IMR-90 (cell line): ENCODE measurements around the gene ZNF362. TPM values are rescaled to one million over a fixed set of nuclear protein-coding genes. Genes with fewer than 3 reads are reported as not detected.

Experiments
- ATAC-seq: fragments of 200-7000 bp; cut with Tn5 transposase; 2 replicates; pipeline ENCODE4 v1.9.1; 2020; ENCODE audit warnings: low read depth, mild to moderate bottlenecking, moderate library complexity
- BruUV-seq: library from RNA; stranded (reverse); fragments of 400-500 nt; replicated peaks from 2 replicates; lab custom pipeline; 2021; lab: Mats Ljungman, UMichigan
- CTCF ChIA-PET: fragments of 300-600 bp; formaldehyde crosslinking; extraction: SDS; loops from one replicate; lab custom pipeline; 2021; ENCODE audit warnings: antibody characterized with exemption; lab: Yijun Ruan, JAX
- POLR2A ChIA-PET: fragments of 300-600 bp; sonication (Branson Sonifier 250); formaldehyde crosslinking; loops from one replicate; lab custom pipeline; 2022; ENCODE audit warnings: antibody characterized with exemption; ENCODE audit not compliant: unreplicated experiment; lab: Charles Lee
- DNase-seq: peaks from one replicate; pipeline ENCODE4 v3.0.0; 2013
- H2AFZ ChIP-seq: replicated peaks from 2 replicates; pipeline ENCODE3; 2013; ENCODE audit warnings: low read length, mild to moderate bottlenecking; ENCODE audit not compliant: poor library complexity
- H2AK5ac ChIP-seq: 2 replicates; pipeline ENCODE4 v1.6.1; 2013; ENCODE audit warnings: low read depth, low read length, inconsistent platforms
- H2AK9ac ChIP-seq: replicated peaks from 2 replicates; pipeline ENCODE3; 2013; ENCODE audit warnings: mild to moderate bottlenecking, low read depth, low read length, moderate library complexity; ENCODE audit not compliant: poor library complexity
- H2BK120ac ChIP-seq: 2 replicates; pipeline ENCODE4 v1.6.1; 2013; ENCODE audit warnings: low read depth, low read length, inconsistent platforms
- H2BK15ac ChIP-seq: 3 replicates; pipeline ENCODE4 v1.6.1; 2013; ENCODE audit warnings: low read depth, low read length, inconsistent platforms
- H2BK20ac ChIP-seq: 2 replicates; pipeline ENCODE4 v1.6.1; 2013; ENCODE audit warnings: low read depth, mild to moderate bottlenecking, inconsistent platforms, low read length, moderate library complexity
- H2BK5ac ChIP-seq: 2 replicates; pipeline ENCODE4 v1.6.1; 2013; ENCODE audit warnings: mild to moderate bottlenecking, low read depth, low read length, inconsistent platforms; ENCODE audit not compliant: poor library complexity, severe bottlenecking
- H3K14ac ChIP-seq: replicated peaks from 2 replicates; pipeline ENCODE4 v1.6.1; 2013; ENCODE audit warnings: low read depth, low read length, inconsistent platforms
- H3K18ac ChIP-seq: 2 replicates; pipeline ENCODE4 v1.6.1; 2013; ENCODE audit warnings: low read depth, low read length, control low read depth
- H3K23ac ChIP-seq: 2 replicates; pipeline ENCODE4 v1.6.1; 2013; ENCODE audit warnings: low read depth, low read length, inconsistent platforms
- H3K27ac ChIP-seq: 2 replicates; pipeline ENCODE4 v1.5.1; 2013; ENCODE audit warnings: mild to moderate bottlenecking, control low read depth, low read length; ENCODE audit not compliant: insufficient read depth
- H3K27me3 ChIP-seq: 2 replicates; pipeline ENCODE4 v1.6.1; 2013; ENCODE audit warnings: low read length; ENCODE audit not compliant: control insufficient read depth, insufficient read depth
- H3K36me3 ChIP-seq: 2 replicates; pipeline ENCODE4 v1.6.1; 2013; ENCODE audit warnings: low read length, mixed read lengths; ENCODE audit not compliant: control insufficient read depth, insufficient read depth
- H3K4ac ChIP-seq: 2 replicates; pipeline ENCODE4 v1.6.1; 2013; ENCODE audit warnings: low read depth, low read length, inconsistent platforms
- H3K4me1 ChIP-seq: 2 replicates; pipeline ENCODE4 v1.6.1; 2013; ENCODE audit warnings: low read length, mixed read lengths; ENCODE audit not compliant: control insufficient read depth, insufficient read depth
- H3K4me2 ChIP-seq: 2 replicates; pipeline ENCODE4 v1.6.1; 2013; ENCODE audit warnings: low read depth, mild to moderate bottlenecking, control low read depth, low read length, moderate library complexity
- H3K4me3 ChIP-seq: 2 replicates; pipeline ENCODE4 v1.5.1; 2013; ENCODE audit warnings: low read depth, mild to moderate bottlenecking, control low read depth, low read length, moderate library complexity; ENCODE audit not compliant: insufficient read depth
- H3K56ac ChIP-seq: 2 replicates; pipeline ENCODE4 v1.6.1; 2013; ENCODE audit warnings: low read length, inconsistent platforms; ENCODE audit not compliant: insufficient read depth; ENCODE audit errors: extremely low read depth
- H3K79me1 ChIP-seq, 2 experiments: 2 replicates each; pipeline ENCODE4 v1.6.1; 2013; ENCODE audit warnings: low read length in 2 of 2, inconsistent platforms in 1 of 2, low read depth in 1 of 2
- H3K9ac ChIP-seq: 2 replicates; pipeline ENCODE4 v1.6.1; 2013; ENCODE audit warnings: low read depth, low read length, control low read depth
- H3K9me1 ChIP-seq: 2 replicates; pipeline ENCODE4 v1.6.1; 2013; ENCODE audit warnings: low read length, inconsistent platforms; ENCODE audit not compliant: insufficient read depth
- H3K9me3 ChIP-seq: 2 replicates; pipeline ENCODE4 v1.6.1; 2013; ENCODE audit warnings: low read length; ENCODE audit not compliant: control insufficient read depth, insufficient read depth
- H4K20me1 ChIP-seq: 2 replicates; pipeline ENCODE4 v1.6.1; 2013; ENCODE audit warnings: low read length, inconsistent platforms; ENCODE audit not compliant: insufficient read depth
- H4K5ac ChIP-seq: 2 replicates; pipeline ENCODE4 v1.6.1; 2013; ENCODE audit warnings: mild to moderate bottlenecking, low read depth, low read length, control low read depth
- H4K8ac ChIP-seq, 2 experiments: 2 replicates each; pipeline ENCODE4 v1.6.1; 2013; ENCODE audit warnings: low read depth in 2 of 2, low read length in 2 of 2, control low read depth in 1 of 2, inconsistent platforms in 1 of 2
- H4K91ac ChIP-seq: 2 replicates; pipeline ENCODE4 v1.6.1; 2013; ENCODE audit warnings: low read depth, low read length, inconsistent platforms; ENCODE audit not compliant: insufficient read depth
- BHLHE40 ChIP-seq: fragments of 150-350 bp; IDR thresholded peaks from 2 replicates; pipeline ENCODE4 v1.6.1; 2016; ENCODE audit warnings: mild to moderate bottlenecking, low read depth, low read length
- CEBPB ChIP-seq: IDR thresholded peaks from 2 replicates; pipeline ENCODE4 v1.6.1; 2012; ENCODE audit warnings: low read depth, low read length, improper control_type of control experiment
- CTCF ChIP-seq: conservative IDR thresholded peaks from 2 replicates; pipeline ENCODE4 v1.5.1; 2012; ENCODE audit warnings: mild to moderate bottlenecking, low read depth, low read length, improper control_type of control experiment
- ELK1 ChIP-seq: fragments of 150-350 bp; IDR thresholded peaks from 2 replicates; pipeline ENCODE4 v1.6.1; 2016; ENCODE audit warnings: low read depth, mild to moderate bottlenecking, low read length, moderate library complexity, borderline replicate concordance
- FOS ChIP-seq: fragments of 150-350 bp; IDR thresholded peaks from 2 replicates; pipeline ENCODE4 v1.6.1; 2016; ENCODE audit warnings: low read depth, low read length
- MAFK ChIP-seq: IDR thresholded peaks from 2 replicates; pipeline ENCODE4 v1.6.1; 2012; ENCODE audit warnings: low read depth, low read length, improper control_type of control experiment
- MAZ ChIP-seq: IDR thresholded peaks from 2 replicates; pipeline ENCODE4 v1.6.1; 2012; ENCODE audit warnings: low read depth, mild to moderate bottlenecking, low read length, improper control_type of control experiment, moderate library complexity, borderline replicate concordance
- MXI1 ChIP-seq: IDR thresholded peaks from 2 replicates; pipeline ENCODE4 v1.6.1; 2012; ENCODE audit warnings: low read depth, mild to moderate bottlenecking, low read length, moderate library complexity, borderline replicate concordance
- NFE2L2 ChIP-seq: fragments of 150-350 bp; IDR thresholded peaks from 2 replicates; pipeline ENCODE4 v1.6.1; 2016; ENCODE audit warnings: low read depth, mild to moderate bottlenecking, low read length
- POLR2A ChIP-seq: IDR thresholded peaks from 2 replicates; pipeline ENCODE4 v1.6.1; 2012; ENCODE audit warnings: mild to moderate bottlenecking, low read depth, low read length
- RAD21 ChIP-seq: IDR thresholded peaks from 2 replicates; pipeline ENCODE4 v1.6.1; 2012; ENCODE audit warnings: low read length, improper control_type of control experiment
- RCOR1 ChIP-seq: IDR thresholded peaks from 2 replicates; pipeline ENCODE4 v1.6.1; 2012; ENCODE audit warnings: mild to moderate bottlenecking, low read length, improper control_type of control experiment; ENCODE audit not compliant: insufficient replicate concordance
- RFX5 ChIP-seq: IDR thresholded peaks from 2 replicates; pipeline ENCODE4 v1.8.0; 2012; ENCODE audit warnings: low read depth, mild to moderate bottlenecking, low read length, moderate library complexity
- SMC3 ChIP-seq: fragments of 150-350 bp; IDR thresholded peaks from 2 replicates; pipeline ENCODE4 v1.6.1; 2016; ENCODE audit warnings: low read depth, mild to moderate bottlenecking, antibody characterized with exemption, low read length, moderate library complexity
- USF2 ChIP-seq: fragments of 150-350 bp; IDR thresholded peaks from 2 replicates; pipeline ENCODE4 v1.6.1; 2017; ENCODE audit warnings: mild to moderate bottlenecking, antibody characterized with exemption, low read length, low read depth
- WGBS, 2 experiments: methylation state at CpG; one replicate each; pipeline versions ENCODE4 v1.1.5 to v1.1.7; 2013; ENCODE audit warnings: missing lambda C conversion rate in 2 of 2; ENCODE audit not compliant: insufficient read length in 1 of 2; ENCODE audit errors: extremely low coverage in 2 of 2; 5-methylcytosine and 5-hydroxymethylcytosine counted together
- dilution Hi-C: fragments of 300-500 bp; cut with HindIII; formaldehyde crosslinking; loops from one replicate; pipeline ENCODE4 v1.14.3; 2018; ENCODE audit warnings: low sequenced_read_pairs; ENCODE audit not compliant: unreplicated experiment
- in situ Hi-C: fragments of 300-500 bp; cut with MboI; formaldehyde crosslinking; loops from 3 replicates; pipeline ENCODE4 v1.14.3; 2019; ENCODE audit warnings: low sequenced_read_pairs, inconsistent platforms, mixed read lengths
- intact Hi-C: fragments of 100-400 bp; cut with micrococcal nuclease; formaldehyde crosslinking; loops from 2 replicates; pipeline ENCODE4 v1.10.0; 2022
- polyA plus RNA-seq, 3 experiments: library from polyadenylated mRNA; depleted of rRNA; stranded (reverse); fragments of >200 nt; gene quantifications; 2 replicates each; pipeline ENCODE4 v1.2.3, GENCODE V29; 2012; ENCODE audit warnings: low replicate concordance in 1 of 3
- total RNA-seq: library from RNA; depleted of rRNA; stranded (reverse); fragments of >200 nt; gene quantifications from 2 replicates; pipeline ENCODE4 v1.2.3, GENCODE V29; 2012

Gene ZNF362
- total and polyA plus RNA-seq, 2 of the 4 experiments (the other 2 are of a cell fraction): 5.7 to 12.9 TPM

- H3K18ac ChIP-seq: peak overlapping the region; percentile 93
These were observed 91.3 kb downstream of the ZNF362 start for GRCh38 chr1:33347650-33347992.

More at GRCh38 chr1:33347650-33347992, 91.3 kb downstream of the ZNF362 start:
- Histone ChIP-seq H3K4me1 (peaks cover 19% of the 10 kb centered on the region), H3K56ac (peak overlapping the region; percentile 95), H3K23ac (peak overlapping the region; percentile 100), H3K9ac (peak overlapping the region; percentile 100), H4K8ac (peak overlapping the region; percentile 65 to 97), H3K27me3 (no peaks in the 10 kb centered on the region), H3K36me3 (peaks cover 8% of the 10 kb centered on the region), H2AK5ac (peak overlapping the region; percentile 96; the same call in 1 of the 2 replicates), H2BK120ac (peak overlapping the region; percentile 96), H3K9me3 (no peaks in the 10 kb centered on the region), H3K14ac (peak overlapping the region; percentile 99), H2BK5ac (peak overlapping the region; percentile 99), H2AFZ (no peak overlapping the region), H3K79me1 (peaks cover 6 to 37% of the 10 kb centered on the region in 2 experiments), H4K20me1 (peaks cover 46% of the 10 kb centered on the region), H2BK15ac (peak overlapping the region; percentile 83; the same call in 2 of the 3 replicates), H3K9me1 (peaks cover 6% of the 10 kb centered on the region), H3K4ac (peak overlapping the region; percentile 99), H3K4me3 (peak overlapping the region; percentile 98), H2BK20ac (peak overlapping the region; percentile 94), H4K5ac (peak overlapping the region; percentile 93), H3K27ac (peak overlapping the region; percentile 95), H4K91ac (peak overlapping the region; percentile 98), H2AK9ac (peak overlapping the region; percentile 81), H3K4me2 (peak overlapping the region; percentile 95)
- DNase-seq: peak; percentile 27
- POLR2A ChIA-PET: no interaction called here
- intact Hi-C loops (loop anchor here (1.0 to 5.0 kb wide), 2 partner anchors 50 to 123 kb away; no protein-coding TSS in a partner anchor), in situ Hi-C loops (no loop called here), dilution Hi-C loops (no loop called here)
- TF ChIP-seq MXI1 (no peak), USF2 (no peak), RCOR1 (no peak), FOS (no peak), POLR2A (no peak; the same call in 1 of the 2 replicates), NFE2L2 (no peak), BHLHE40 (no peak), ELK1 (no peak), MAFK (no peak), CEBPB (no peak), MAZ (no peak), SMC3 (no peak), CTCF (no peak), RFX5 (no peak), RAD21 (no peak)
- no TSS peak for BruUV-seq
- CTCF ChIA-PET: interaction anchor here (1.7 kb wide), 1 partner anchor 52 kb away, joined by 3 read pairs; no protein-coding TSS in a partner anchor
- no CpG with 5 or more reads among the region's 5 CpGs for WGBS, 2 experiments
- ATAC-seq: no peak
